HepG2 (cell line): ENCODE measurements around the gene ZNF17. TPM values are rescaled to one million over a fixed set of nuclear protein-coding genes. Genes with fewer than 3 reads are reported as not detected.
A peak's percentile ranks its signal among the peaks of the same experiment; 100 is the strongest.

Source experiments
- CSRNP2 ChIP-seq: sonication (generic); formaldehyde crosslinking; conservative IDR thresholded peaks from 2 replicates; pipeline ENCODE4 v1.8.0; 2022; ENCODE audit warnings: low read depth, missing genetic modification reagents
- ELF4 ChIP-seq: sonication (generic); formaldehyde crosslinking; IDR thresholded peaks from 2 replicates; pipeline ENCODE4 v1.5.0; 2020; ENCODE audit warnings: missing genetic modification reagents, mild to moderate bottlenecking, moderate library complexity, borderline replicate concordance
- ELK4 ChIP-seq: sonication (generic); formaldehyde crosslinking; IDR thresholded peaks from 2 replicates; pipeline ENCODE4 v1.9.0; 2021; ENCODE audit warnings: missing genetic modification reagents, borderline replicate concordance
- HMGA1 ChIP-seq: sonication (generic); formaldehyde crosslinking; conservative IDR thresholded peaks from 2 replicates; pipeline ENCODE4 v1.4.0; 2020; ENCODE audit warnings: missing genetic modification reagents
- MIER2 ChIP-seq: IDR thresholded peaks from 2 replicates; pipeline ENCODE4 v1.6.1; 2016; ENCODE audit warnings: missing biosample characterization, missing genetic modification reagents
- NAIF1 ChIP-seq: sonication (generic); formaldehyde crosslinking; IDR thresholded peaks from 2 replicates; pipeline ENCODE4 v1.5.0; 2020; ENCODE audit warnings: mild to moderate bottlenecking, missing genetic modification reagents, borderline replicate concordance
- NFATC3 ChIP-seq: sonication (generic); formaldehyde crosslinking; IDR thresholded peaks from 2 replicates; pipeline ENCODE4 v1.5.1; 2020; ENCODE audit warnings: mild to moderate bottlenecking, missing genetic modification reagents
- NFKB2 ChIP-seq: sonication (generic); formaldehyde crosslinking; IDR thresholded peaks from 2 replicates; pipeline ENCODE4 v1.4.0; 2020; ENCODE audit warnings: missing genetic modification reagents, borderline replicate concordance
- RCOR2 ChIP-seq: IDR thresholded peaks from 2 replicates; pipeline ENCODE4 v1.6.1; 2016; ENCODE audit warnings: missing biosample characterization, missing genetic modification reagents
- TBX3 ChIP-seq: fragments of 450-650 bp; IDR thresholded peaks from 2 replicates; pipeline ENCODE4 v1.6.1; 2017; ENCODE audit warnings: antibody characterized with exemption, mild to moderate bottlenecking, inconsistent platforms, borderline replicate concordance
- ZFX ChIP-seq: sonication (generic); formaldehyde crosslinking; IDR thresholded peaks from 2 replicates; pipeline ENCODE4 v1.4.0; 2020; ENCODE audit warnings: mild to moderate bottlenecking, low read depth, missing genetic modification reagents, moderate library complexity
- ZFY ChIP-seq: sonication (generic); formaldehyde crosslinking; IDR thresholded peaks from 2 replicates; pipeline ENCODE4 v1.4.0; 2020; ENCODE audit warnings: missing genetic modification reagents
- ZNF451 ChIP-seq: sonication (generic); formaldehyde crosslinking; IDR thresholded peaks from 2 replicates; pipeline ENCODE4 v1.5.0; 2020; ENCODE audit warnings: mild to moderate bottlenecking, missing genetic modification reagents
- ZNF720 ChIP-seq: sonication (generic); formaldehyde crosslinking; IDR thresholded peaks from 2 replicates; pipeline ENCODE4 v1.4.0; 2020; ENCODE audit warnings: missing genetic modification reagents
- ZNF878 ChIP-seq: sonication (generic); formaldehyde crosslinking; IDR thresholded peaks from 2 replicates; pipeline ENCODE4 v1.8.1; 2023; ENCODE audit warnings: mild to moderate bottlenecking, missing genetic modification reagents, moderate library complexity
- polyA plus RNA-seq, 8 experiments: library from polyadenylated mRNA; depleted of rRNA in 3 of 8; stranded (reverse) in 7 of 8; unstranded in 1 of 8; fragments of >200 nt; fragmentation: Illumina TruSeq in 4 of 8; extraction: Trizol in 4 of 8; gene quantifications; 2 replicates each; pipeline versions ENCODE4 v1.2.1 to v1.2.3, GENCODE V29; 2011 to 2016; ENCODE audit warnings: low read depth in 4 of 8, missing spikeins in 1 of 8, mixed read lengths in 1 of 8; ENCODE audit not compliant: insufficient read depth in 1 of 8
- total RNA-seq, 5 experiments: library from RNA; depleted of rRNA; stranded (reverse); fragments of >200 nt; fragmentation: Illumina TruSeq; extraction: Trizol; gene quantifications; 2 replicates each; pipeline ENCODE4 v1.2.3, GENCODE V29; 2016; ENCODE audit warnings: low read depth in 1 of 5
- TF ChIP-seq, protein P1 (sequence below): sonication (generic); formaldehyde crosslinking; IDR thresholded peaks from 2 replicates; pipeline ENCODE4 v1.5.1; 2020; ENCODE audit warnings: missing genetic modification reagents, mild to moderate bottlenecking, borderline replicate concordance
- TF ChIP-seq, protein P2 (sequence below): sonication (generic); formaldehyde crosslinking; IDR thresholded peaks from 2 replicates; pipeline ENCODE4 v1.4.0; 2020; ENCODE audit warnings: mild to moderate bottlenecking, missing genetic modification reagents

The ZNF17 gene
- total and polyA plus RNA-seq, 2 of the 13 experiments (the other 11 are each of a cell fraction or from before 2014, with no cell fraction given) = 3.7 to 10.1 TPM

DNA sequence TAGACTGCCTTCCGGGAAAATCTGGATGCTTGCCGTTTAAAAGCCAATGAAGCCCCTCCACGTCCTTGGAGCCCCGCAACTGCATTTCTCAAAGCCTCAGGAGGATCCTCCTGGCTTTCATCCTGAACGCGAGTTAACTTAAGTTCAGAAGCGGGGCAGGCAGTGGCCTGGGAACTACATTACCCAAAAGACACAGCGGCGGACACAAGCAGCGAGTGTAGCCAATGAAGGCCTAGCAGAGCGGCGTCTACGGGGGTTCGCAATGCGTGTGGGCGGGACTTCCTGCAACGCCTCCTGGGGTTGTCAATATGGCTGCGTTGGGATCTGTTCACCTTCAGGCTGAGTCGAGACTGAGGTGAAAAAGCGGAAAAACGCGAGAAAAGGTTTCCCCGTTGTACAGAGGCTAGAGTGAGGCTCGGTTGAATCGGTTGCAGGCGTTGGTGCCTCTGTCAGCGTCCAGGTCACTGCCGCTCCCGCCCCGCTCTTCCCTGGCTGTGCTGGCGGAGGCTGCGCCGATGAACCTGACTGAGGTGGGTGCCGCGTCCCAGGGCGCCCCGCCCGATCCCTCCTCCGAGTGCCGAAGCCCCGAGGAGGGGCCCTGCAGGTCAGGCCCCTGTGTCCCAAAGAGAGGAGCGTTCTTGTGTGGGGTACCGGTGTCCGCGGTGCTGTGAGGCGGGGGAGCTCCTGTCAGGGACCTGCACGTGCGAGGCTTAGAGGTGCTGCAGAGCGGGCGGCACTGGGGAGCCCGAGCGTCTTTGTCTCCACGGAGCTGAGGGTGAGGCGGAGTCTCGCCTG, at the start of gene ZNF17 (continued):
- TF ChIP-seq NFATC3 (CRISPR knock-in tag) = no peak
- TF ChIP-seq, protein P1, sequence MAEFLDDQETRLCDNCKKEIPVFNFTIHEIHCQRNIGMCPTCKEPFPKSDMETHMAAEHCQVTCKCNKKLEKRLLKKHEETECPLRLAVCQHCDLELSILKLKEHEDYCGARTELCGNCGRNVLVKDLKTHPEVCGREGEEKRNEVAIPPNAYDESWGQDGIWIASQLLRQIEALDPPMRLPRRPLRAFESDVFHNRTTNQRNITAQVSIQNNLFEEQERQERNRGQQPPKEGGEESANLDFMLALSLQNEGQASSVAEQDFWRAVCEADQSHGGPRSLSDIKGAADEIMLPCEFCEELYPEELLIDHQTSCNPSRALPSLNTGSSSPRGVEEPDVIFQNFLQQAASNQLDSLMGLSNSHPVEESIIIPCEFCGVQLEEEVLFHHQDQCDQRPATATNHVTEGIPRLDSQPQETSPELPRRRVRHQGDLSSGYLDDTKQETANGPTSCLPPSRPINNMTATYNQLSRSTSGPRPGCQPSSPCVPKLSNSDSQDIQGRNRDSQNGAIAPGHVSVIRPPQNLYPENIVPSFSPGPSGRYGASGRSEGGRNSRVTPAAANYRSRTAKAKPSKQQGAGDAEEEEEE (CRISPR knock-in tag) = no peak
- TF ChIP-seq CSRNP2 (CRISPR knock-in tag) = no peak
- peak; percentile 53 for TF ChIP-seq ZFY (CRISPR knock-in tag)
- TF ChIP-seq TBX3 = no peak
- TF ChIP-seq ZNF878 (CRISPR knock-in tag) = no peak
- no peak for TF ChIP-seq NAIF1 (CRISPR knock-in tag)
- 0 out of 2 replicates have a peak, but pooled peaks have one; percentile 25 for TF ChIP-seq ZFX (CRISPR knock-in tag)
- no peak for TF ChIP-seq MIER2 (CRISPR knock-in tag)
- TF ChIP-seq ZNF720 (CRISPR knock-in tag) = no peak
- TF ChIP-seq, protein P2, sequence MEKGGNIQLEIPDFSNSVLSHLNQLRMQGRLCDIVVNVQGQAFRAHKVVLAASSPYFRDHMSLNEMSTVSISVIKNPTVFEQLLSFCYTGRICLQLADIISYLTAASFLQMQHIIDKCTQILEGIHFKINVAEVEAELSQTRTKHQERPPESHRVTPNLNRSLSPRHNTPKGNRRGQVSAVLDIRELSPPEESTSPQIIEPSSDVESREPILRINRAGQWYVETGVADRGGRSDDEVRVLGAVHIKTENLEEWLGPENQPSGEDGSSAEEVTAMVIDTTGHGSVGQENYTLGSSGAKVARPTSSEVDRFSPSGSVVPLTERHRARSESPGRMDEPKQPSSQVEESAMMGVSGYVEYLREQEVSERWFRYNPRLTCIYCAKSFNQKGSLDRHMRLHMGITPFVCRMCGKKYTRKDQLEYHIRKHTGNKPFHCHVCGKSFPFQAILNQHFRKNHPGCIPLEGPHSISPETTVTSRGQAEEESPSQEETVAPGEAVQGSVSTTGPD (CRISPR knock-in tag) = no peak
- TF ChIP-seq NFKB2 (CRISPR knock-in tag) = 0 out of 2 replicates have a peak, but pooled peaks have one; percentile 36
- TF ChIP-seq ELK4 = no peak
- no peak for TF ChIP-seq ZNF451 (CRISPR knock-in tag)
- no peak for TF ChIP-seq RCOR2
- peak; percentile 52; the same call in 1 of the 2 replicates for TF ChIP-seq ELF4
- no peak for TF ChIP-seq HMGA1 (CRISPR knock-in tag)
